ENCODE measurements around the gene ADCY1.

ADCY1 gene

DNA sequence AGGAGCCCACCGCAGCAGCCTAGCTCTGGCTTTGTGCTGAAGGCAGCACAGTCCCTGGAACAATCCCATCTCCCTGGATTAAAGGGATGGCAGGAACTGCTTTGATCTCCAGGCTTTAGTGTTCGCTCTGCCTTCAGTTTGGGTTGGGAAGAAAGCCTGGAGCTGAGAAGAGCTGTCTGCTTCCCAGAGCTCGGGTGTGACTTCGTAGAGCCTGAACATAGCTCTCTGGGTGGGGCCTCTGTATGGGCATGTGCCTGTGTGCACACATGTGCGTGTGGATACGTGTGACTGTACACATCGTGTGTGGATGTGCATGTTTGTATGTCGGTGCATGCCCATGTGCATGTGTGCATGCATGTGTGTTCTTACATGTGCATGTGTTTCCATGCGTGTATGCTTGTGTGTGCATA lies 8.7 kb downstream of the ADCY1 start:
- TF ChIP-seq, protein P1, sequence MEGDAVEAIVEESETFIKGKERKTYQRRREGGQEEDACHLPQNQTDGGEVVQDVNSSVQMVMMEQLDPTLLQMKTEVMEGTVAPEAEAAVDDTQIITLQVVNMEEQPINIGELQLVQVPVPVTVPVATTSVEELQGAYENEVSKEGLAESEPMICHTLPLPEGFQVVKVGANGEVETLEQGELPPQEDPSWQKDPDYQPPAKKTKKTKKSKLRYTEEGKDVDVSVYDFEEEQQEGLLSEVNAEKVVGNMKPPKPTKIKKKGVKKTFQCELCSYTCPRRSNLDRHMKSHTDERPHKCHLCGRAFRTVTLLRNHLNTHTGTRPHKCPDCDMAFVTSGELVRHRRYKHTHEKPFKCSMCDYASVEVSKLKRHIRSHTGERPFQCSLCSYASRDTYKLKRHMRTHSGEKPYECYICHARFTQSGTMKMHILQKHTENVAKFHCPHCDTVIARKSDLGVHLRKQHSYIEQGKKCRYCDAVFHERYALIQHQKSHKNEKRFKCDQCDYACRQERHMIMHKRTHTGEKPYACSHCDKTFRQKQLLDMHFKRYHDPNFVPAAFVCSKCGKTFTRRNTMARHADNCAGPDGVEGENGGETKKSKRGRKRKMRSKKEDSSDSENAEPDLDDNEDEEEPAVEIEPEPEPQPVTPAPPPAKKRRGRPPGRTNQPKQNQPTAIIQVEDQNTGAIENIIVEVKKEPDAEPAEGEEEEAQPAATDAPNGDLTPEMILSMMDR (IDR thresholded peaks at IDR 0.05; ENCODE audit: low read length, missing control alignments) = no peak
- no peak overlapping the region for H3K4me3 ChIP-seq (replicated peaks; ENCODE audit: low read depth, low read length)
- no peak for DNase-seq (ENCODE audit: low read depth)

DNA sequence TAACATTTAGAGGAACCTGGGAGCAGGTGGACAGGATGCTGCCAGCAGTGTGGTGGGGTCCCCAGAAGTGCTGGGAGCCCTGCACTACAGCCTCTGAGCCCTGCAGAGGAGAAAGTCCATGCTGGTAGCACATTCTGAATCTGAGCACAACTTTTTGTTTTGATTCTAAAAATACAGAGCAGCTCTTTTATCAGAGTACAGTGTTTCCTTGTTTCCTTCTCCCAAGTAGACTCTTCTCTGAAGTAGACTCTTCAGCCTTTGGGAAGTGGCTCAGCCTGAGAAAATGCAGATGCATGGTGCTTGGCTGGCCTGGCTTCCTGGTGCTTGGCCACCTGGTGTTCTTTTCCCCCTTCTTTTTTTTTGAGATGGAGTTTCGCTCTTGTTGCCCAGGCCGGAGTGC lies 9.1 kb downstream of the ADCY1 start:
- H3K4me3 ChIP-seq (replicated peaks; ENCODE audit: low read depth, low read length) = no peak overlapping the region
- TF ChIP-seq, protein P1 (IDR thresholded peaks at IDR 0.05; ENCODE audit: low read length, missing control alignments) = no peak
- DNase-seq (ENCODE audit: low read depth) = no peak

DNA sequence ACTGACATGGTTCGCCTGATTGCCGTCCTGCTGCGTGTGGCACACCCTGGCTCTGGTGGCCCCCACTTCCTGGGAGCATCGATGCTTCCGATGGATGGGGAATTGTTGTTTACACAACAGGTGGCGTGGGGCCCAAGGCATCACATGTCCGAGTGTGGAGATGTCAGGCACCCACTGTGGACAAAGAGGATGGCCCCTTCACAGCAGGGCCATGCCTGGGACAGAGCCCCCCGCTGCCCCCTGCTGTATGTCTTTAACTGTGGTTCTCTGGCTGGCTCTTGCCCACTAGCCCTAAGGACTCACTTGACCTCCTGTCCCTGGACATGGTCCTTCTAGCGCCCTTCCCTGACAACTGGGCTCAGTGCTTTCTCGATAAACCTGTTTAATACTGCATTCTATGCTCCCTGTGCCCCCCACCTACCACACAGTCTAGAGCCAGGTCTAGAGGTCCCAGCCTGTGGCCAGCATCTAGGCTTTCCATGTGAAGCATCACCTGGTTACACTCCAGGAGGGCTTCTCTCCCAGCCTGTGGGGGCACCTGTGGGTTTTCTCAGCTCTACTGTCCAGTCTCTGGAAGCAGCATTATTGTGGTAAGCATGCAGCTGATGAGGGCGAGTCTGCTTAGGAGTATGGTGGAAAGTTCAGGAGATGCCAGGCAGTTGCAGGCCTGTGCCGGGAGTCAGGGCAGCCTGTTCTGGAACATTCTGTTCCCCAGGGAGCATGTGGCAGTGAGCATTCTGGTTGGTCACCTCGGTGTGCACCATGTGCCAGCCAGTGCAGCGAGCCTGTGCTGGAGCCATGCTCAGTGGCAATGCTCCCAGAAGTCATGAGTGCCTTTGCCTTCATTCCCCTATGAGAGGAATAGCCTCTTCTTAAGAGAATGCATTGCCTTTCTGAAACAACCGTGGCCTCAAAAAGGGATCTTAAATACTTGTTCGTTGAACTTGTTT lies 10.4 kb downstream of the ADCY1 start:
- TF ChIP-seq, protein P1 (IDR thresholded peaks at IDR 0.05; ENCODE audit: low read length, missing control alignments) = no peak
- no peak for DNase-seq (ENCODE audit: low read depth)
- H3K4me3 ChIP-seq (replicated peaks; ENCODE audit: low read depth, low read length) = no peak overlapping the region

DNA sequence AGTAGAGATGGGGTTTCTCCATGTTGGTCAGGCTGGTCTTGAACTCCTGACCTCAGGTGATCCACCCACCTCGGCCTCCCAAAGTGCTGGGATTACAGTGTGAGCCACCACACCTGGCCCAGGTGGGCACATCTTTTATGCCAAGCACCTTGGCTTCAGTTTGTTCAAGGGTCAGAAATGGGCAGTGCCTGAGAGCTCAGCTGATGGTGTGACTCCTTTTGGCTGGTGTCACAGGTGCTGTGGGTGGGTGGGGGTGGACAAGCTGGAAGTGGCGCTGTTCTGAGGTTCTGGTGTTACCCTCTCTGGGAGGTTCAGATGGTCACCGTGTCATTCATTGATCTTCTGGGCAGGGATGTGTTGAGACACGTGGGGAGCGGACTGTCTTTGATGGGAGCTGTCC lies 11.5 kb downstream of the ADCY1 start:
- no peak overlapping the region for H3K4me3 ChIP-seq (replicated peaks; ENCODE audit: low read depth, low read length)
- no peak for DNase-seq (ENCODE audit: low read depth)
- TF ChIP-seq, protein P1 (IDR thresholded peaks at IDR 0.05; ENCODE audit: low read length, missing control alignments) = no peak

DNA sequence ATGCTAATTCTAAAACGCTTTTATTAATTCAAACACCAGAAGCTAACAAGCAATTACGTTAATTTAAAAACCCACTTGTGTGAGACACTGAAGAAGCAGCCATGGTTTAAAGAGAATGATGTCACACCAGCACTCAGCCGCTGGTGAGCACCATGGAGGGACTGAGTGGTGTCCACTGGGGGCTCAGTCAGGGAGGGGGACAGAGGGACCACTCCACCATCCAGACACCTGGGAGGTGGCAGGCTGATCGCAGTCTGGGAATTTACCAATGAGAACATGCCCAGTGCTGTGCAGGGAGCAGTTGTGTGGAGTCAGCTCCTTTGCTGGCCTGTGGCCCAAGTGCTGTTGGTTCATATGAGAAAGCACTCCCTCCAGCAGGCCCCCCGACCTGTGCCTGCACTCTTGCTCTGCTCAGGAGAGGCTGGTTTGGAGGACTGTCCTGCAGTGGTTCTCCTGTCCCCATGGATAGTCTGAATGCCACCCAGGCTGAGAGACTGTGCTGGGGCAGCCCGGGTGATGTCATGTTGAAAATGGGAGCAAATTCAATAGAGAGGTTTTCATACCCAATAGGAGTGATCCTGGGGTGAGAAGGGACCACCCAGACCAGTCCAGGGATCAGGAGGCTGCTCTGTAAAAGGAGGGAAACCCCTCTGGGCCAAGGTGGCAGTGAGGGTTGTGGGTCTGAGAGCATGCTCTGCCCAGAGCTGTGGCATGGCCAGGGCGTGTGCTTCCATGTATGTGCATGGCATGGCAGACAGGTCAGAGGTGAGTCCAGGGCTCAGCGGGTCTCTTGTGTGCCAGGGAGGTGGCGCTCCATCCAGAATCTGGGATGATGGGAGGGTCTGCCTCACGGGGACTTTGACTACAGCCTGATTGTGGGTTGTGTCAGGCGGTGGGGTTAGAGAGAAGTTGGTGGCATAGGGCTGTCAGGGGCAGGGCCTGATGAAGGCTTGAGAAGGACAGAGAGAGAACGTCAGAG lies 12.7 kb downstream of the ADCY1 start:
- TF ChIP-seq, protein P1 (IDR thresholded peaks at IDR 0.05; ENCODE audit: low read length, missing control alignments) = no peak
- no peak for DNase-seq (ENCODE audit: low read depth)
- H3K4me3 ChIP-seq (replicated peaks; ENCODE audit: low read depth, low read length) = no peak overlapping the region

DNA sequence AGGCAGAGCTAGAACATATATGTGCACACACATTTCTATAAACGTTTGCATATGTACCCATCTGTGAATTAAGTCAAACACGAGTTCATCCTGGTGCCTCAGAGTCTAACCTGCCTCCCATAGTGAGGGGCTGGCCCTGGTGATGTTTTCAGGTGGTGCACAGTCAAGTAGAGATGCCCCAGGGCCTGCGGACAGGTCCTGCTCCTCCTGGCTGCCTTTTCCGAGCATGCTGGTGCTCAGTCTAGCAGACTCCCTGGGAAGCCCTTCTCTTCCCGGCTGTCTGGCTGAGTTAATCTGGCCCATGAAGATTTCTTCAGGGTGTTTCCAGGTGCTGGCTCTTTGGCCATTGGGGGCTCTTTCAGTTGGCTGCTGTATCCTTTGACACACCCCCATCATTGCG lies 14.3 kb downstream of the ADCY1 start:
- no peak overlapping the region for H3K4me3 ChIP-seq (replicated peaks; ENCODE audit: low read depth, low read length)
- TF ChIP-seq, protein P1 (IDR thresholded peaks at IDR 0.05; ENCODE audit: low read length, missing control alignments) = no peak
- no peak for DNase-seq (ENCODE audit: low read depth)

Data from fibroblast of pulmonary artery (primary cell).